Measurements from ENCODE around the gene KCNJ4.
"Not testable (repeated sequence)": the region's sequence is repeated elsewhere in the genome, so short reads cannot be mapped to it uniquely, and the experiment has no call there.

The KCNJ4 gene

GRCh38 chr22:38414009-38414395 is 41.0 kb downstream of the KCNJ4 start:
- in situ Hi-C loops (cut with MboI; ENCODE audit: low sequenced_read_pairs) = no loop called here

- in situ Hi-C loops (cut with MboI; ENCODE audit: low sequenced_read_pairs) = no loop called here
These were observed 41.7 kb downstream of the KCNJ4 start for GRCh38 chr22:38413085-38414008.

- in situ Hi-C loops (cut with MboI; ENCODE audit: low sequenced_read_pairs) = no loop called here
These were observed 42.4 kb downstream of the KCNJ4 start for GRCh38 chr22:38412435-38413084.

- in situ Hi-C loops (cut with MboI; ENCODE audit: low sequenced_read_pairs) = no loop called here
These were observed 44.0 kb downstream of the KCNJ4 start for GRCh38 chr22:38411016-38411415.

GRCh38 chr22:38409916-38410315 is 45.1 kb downstream of the KCNJ4 start:
- in situ Hi-C loops (cut with MboI; ENCODE audit: low sequenced_read_pairs) = not testable (repeated sequence)

GRCh38 chr22:38406617-38407016 is 48.4 kb downstream of the KCNJ4 start:
- in situ Hi-C loops (cut with MboI; ENCODE audit: low sequenced_read_pairs) = no loop called here

GRCh38 chr22:38404419-38404818 is 50.6 kb downstream of the KCNJ4 start:
- in situ Hi-C loops (cut with MboI; ENCODE audit: low sequenced_read_pairs) = no loop called here

- in situ Hi-C loops (cut with MboI; ENCODE audit: low sequenced_read_pairs) = no loop called here
These were observed 51.2 kb downstream of the KCNJ4 start for GRCh38 chr22:38403812-38404211.

- in situ Hi-C loops (cut with MboI; ENCODE audit: low sequenced_read_pairs) = no loop called here
These were observed 52.8 kb downstream of the KCNJ4 start for GRCh38 chr22:38402204-38402603.

- in situ Hi-C loops (cut with MboI; ENCODE audit: low sequenced_read_pairs) = no loop called here
These were observed 53.5 kb downstream of the KCNJ4 start for GRCh38 chr22:38401336-38402084.

- in situ Hi-C loops (cut with MboI; ENCODE audit: low sequenced_read_pairs) = not testable (repeated sequence)
These were observed 54.7 kb downstream of the KCNJ4 start for GRCh38 chr22:38400256-38400655.

GRCh38 chr22:38398609-38399461 is 56.2 kb downstream of the KCNJ4 start:
- in situ Hi-C loops (cut with MboI; ENCODE audit: low sequenced_read_pairs) = no loop called here

GRCh38 chr22:38398181-38398608 is 56.8 kb downstream of the KCNJ4 start:
- in situ Hi-C loops (cut with MboI; ENCODE audit: low sequenced_read_pairs) = not testable (repeated sequence)

- in situ Hi-C loops (cut with MboI; ENCODE audit: low sequenced_read_pairs) = no loop called here
These were observed 57.6 kb downstream of the KCNJ4 start for GRCh38 chr22:38397189-38398085.

- in situ Hi-C loops (cut with MboI; ENCODE audit: low sequenced_read_pairs) = not testable (repeated sequence)
These were observed 58.4 kb downstream of the KCNJ4 start for GRCh38 chr22:38396440-38397069.

GRCh38 chr22:38395944-38396343 is 59.1 kb downstream of the KCNJ4 start:
- in situ Hi-C loops (cut with MboI; ENCODE audit: low sequenced_read_pairs) = not testable (repeated sequence)

GRCh38 chr22:38394929-38395624 is 59.9 kb downstream of the KCNJ4 start:
- in situ Hi-C loops (cut with MboI; ENCODE audit: low sequenced_read_pairs) = not testable (repeated sequence)

GRCh38 chr22:38389428-38389818 is 65.6 kb downstream of the KCNJ4 start:
- in situ Hi-C loops (cut with MboI; ENCODE audit: low sequenced_read_pairs) = not testable (repeated sequence)

All from HL-60/S4 (cell line).